Fibroblast of skin of right biceps (primary cell): ENCODE measurements around the gene TPI1.
"Not testable (repeated sequence)": the region's sequence is repeated elsewhere in the genome, so short reads cannot be mapped to it uniquely, and the experiment has no call there.

ENCODE experiments used
- DNase-seq: peaks from one replicate; pipeline ENCODE4 v3.0.0-alpha.2; 2013

Gene TPI1

GRCh38 chr12:6869049-6870021 is 2.0 kb downstream of the TPI1 start:
- DNase-seq, result peak; percentile 68

- not testable (repeated sequence) for DNase-seq
These were observed 3.0 kb downstream of the TPI1 start for GRCh38 chr12:6870304-6870703.

DNA sequence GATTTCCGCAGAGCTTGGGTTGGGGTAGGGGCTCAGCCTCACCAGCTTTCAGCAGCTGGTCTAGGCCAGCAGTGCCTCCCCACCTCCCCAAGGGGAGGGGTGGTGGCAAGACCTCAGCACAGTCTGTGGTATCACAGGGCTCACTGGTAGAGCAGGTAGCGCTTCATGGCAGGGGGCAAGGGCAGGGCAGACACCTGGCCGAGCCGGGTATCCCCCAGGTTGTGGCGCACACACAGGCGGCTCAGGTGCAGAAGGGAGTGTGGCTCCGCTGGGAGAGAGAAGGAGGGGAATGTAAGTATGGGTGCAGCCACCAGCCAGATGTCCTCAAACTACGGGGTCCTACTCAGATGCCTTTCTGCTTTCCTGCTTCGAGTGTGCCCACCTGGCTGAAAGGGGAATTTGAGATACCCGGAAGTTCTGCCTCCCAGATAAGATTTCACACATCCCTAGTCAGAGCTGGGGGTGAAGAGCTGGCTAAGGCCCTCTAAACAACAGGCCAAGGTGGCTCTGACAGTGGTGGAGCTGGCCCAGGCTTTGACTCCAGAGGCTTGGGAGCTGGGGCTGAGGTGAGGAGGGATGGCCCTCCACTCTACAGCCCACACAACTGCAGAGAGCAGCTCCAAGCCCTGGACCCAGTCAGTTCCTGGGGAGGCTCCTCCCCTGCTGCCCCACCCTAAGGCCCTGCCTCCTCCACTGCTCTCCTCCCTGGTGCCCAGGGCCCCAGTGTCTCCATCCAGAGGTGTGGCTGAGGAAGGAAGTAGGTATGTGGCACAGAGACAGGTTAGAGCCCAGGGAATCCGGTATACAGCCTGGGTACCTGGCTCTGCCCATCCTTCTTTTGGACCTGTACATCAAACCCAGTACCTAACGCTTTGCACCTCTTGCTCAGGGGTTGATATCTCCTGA is 4.0 kb downstream of the TPI1 start:
- peak; percentile 29 for DNase-seq

DNA sequence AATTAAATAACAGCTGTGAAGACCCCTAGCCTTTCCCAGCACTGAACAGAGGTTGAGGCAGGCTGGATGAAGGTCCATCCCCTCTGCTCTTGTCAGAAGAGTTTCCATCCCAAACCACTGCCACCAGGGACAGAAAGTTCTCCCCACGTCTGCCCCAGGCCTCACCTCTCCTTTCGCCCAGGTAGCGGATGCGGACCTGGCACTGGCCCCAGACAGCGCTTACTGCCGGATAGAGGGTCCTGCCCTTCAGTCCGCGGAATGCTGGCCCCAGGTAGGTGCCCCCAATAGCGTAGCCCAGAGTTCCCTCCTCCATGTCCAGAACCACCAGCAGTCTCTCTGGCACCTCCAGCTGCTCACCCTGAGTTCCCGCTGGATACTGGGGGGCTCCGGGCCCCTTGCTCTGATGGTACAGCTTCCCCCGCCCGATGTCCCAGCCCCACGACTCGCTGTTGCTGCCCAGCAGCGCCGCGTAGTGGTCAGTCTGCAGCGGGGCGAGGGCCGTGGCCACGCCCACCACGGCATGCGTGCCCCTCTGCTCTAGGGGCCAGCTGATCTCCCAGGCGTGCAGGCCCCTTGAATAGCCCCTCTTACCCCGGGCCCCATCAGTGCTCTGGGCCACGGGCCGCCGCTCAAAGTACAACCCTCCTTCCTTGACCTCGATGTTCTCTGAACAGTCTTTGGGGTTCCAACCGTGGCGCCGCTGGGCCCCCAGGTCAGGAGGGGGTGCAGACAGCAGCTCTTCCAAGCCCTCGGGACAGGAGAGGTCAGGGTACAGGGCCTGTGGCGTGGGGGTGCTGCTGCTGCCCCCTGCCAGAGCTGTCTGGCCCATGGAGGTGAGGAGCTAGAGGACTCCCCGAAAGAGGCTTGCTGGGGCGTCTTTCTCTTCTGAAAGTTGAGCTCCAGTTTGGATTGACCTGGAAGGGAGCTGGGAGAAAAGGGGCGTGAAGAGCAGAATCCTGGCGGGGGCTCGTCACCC is 5.0 kb downstream of the TPI1 start:
- peak; percentile 74 for DNase-seq

- DNase-seq, result peak; percentile 94
These were observed 6.0 kb downstream of the TPI1 start, which contains the start of gene SPSB2 for GRCh38 chr12:6873094-6874014. Gene SPSB2 (minus strand): TSS chr12:6873303. CDS start chr12:6872901, 402 bp downstream.

GRCh38 chr12:6874015-6874368 is 6.7 kb downstream of the TPI1 start:
- DNase-seq, result not testable (repeated sequence)

GRCh38 chr12:6879824-6880223 is 12.5 kb downstream of the TPI1 start:
- DNase-seq, result not testable (repeated sequence)

DNA sequence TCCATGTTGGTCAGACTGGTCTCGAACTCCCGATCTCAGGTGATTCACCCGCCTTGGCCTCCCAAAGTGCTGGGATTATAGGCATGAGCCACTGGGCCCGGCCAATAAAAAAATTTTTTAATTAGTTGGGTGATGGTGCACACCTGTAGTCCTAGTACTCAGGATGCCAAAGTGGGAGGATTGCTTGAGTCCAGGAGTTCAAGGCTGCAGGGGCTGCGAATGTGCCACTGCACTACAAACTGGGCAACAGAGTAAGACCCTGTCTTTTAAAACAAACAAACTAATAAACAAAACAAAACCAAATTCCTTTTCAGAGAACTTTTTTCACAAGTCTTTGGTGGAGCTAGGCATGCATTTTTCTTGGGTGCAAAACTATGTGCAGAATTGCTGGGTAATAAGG is 15.9 kb downstream of the TPI1 start:
- DNase-seq, result no peak

GRCh38 chr12:6883683-6884082 is 16.4 kb downstream of the TPI1 start:
- DNase-seq, result no peak

- no peak for DNase-seq
These were observed 17.2 kb downstream of the TPI1 start for GRCh38 chr12:6884539-6884938.

DNA sequence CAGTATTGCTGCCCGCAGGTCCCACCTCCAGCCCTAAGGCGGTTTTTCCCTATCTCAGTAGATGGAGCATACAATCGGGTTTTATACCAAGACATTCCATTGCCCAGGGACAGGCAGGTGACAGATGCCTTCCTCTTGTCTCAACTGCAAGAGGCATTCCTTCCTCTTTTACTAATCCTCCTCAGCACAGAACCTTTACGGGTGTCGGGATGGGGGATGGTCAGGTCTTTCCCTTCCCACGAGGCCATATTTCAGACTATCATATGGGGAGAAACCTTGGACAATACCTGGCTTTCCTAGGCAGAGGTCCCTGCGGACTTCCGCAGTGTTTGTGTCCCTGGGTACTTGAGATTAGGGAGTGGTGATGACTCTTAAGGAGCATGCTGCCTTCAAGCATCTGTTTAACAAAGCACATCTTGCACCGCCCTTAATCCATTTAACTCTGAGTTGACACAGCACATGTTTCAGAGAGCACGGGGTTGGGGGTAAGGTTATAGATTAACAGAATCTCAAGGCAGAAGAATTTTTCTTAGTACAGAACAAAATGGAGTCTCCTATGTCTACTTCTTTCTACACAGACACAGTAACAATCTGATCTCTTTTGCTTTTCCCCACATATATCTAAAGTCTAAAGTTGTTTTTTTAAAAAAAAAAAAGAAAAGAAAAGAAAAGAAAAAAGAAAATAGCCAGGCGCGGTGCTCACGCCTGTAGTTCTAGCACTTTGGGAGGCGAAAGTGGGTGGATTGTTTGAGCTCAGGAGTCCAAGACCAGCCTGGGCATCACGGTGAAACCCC is 19.1 kb downstream of the TPI1 start:
- DNase-seq, result not testable (repeated sequence)

GRCh38 chr12:6887460-6887859 is 20.1 kb downstream of the TPI1 start:
- no peak for DNase-seq

DNA sequence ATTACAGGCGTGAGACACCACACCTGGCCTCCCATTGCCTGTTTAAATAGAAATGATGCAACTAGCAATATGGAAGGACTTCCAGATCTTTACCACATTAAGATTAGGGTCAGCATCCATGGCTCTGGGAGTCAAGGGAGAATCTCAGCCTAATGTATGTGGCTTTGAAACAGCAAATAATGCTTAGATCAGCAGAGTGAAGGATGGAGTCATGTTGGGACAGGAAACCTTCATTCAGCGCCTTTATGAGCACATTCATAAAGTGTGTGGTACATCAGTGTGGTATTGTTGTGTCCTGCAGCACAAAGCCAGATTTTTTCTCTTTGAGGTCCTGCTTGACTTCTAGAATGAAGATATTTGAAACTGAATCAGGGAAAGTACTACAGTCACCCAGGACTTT is 21.0 kb downstream of the TPI1 start:
- DNase-seq, result no peak

- not testable (repeated sequence) for DNase-seq
These were observed 21.5 kb downstream of the TPI1 start for GRCh38 chr12:6888794-6889193.

DNA sequence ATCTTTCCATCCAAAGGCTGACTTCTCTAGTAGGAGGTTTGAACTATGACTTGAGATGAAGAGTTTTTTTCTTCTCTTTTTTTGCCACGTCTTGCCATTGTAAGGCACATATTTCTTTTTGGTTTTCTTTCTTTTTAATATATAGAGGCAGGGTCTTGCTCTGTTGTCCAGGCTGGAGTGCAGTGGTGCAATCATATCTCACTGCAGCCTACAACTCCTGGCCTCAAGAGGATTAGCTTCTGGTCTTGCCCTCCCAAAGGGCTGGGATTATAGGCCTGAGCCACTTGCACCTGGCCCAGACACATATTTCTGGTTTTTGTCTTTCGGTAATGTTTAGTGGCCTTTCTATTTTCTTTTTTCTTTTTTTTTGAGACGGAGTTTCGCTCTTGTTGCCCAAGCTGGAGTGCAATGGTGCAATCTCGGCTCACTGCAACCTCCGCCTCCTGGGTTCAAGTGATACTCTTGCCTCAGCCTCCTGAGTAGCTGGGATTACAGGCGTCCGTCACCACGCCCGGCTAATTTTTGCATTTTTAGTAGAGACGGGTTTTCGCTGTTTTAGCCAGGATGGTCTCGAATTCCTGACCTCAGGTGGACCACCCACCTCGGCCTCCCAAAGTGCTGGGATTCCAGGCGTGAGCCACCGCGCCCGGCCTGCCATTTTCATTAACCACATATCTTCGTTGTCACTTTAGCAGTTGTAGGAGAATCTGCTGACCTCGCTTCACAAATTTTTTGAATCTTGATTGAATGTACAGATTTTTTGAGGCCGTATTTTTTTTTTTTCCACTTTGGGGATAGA is 22.6 kb downstream of the TPI1 start:
- not testable (repeated sequence) for DNase-seq

GRCh38 chr12:6890789-6891645 is 23.7 kb downstream of the TPI1 start:
- peak; percentile 97 for DNase-seq

- no peak for DNase-seq
These were observed 24.3 kb downstream of the TPI1 start for GRCh38 chr12:6891646-6892001.

DNA sequence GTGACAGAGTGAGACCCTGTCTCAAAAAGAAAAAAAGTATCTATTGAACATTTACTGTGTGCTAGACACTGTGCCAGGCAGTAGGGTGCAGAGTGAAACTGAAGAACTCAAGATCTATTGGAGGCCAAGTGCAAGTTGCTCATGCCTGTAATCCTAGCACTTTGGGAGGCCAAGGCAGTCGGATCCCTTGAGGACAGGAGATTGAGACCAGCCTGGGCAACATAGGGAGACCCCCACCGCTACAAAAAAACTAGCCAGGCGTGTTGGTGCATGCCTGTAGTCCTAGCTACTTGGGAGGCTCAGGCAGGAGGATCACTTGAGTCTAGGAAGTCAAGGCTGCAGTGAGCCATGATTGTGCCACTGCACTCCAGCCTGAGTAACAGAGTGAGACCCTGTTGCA is 25.4 kb downstream of the TPI1 start:
- DNase-seq, result not testable (repeated sequence)
